Measurements from ENCODE around the gene CUL4A.

CUL4A gene

GRCh38 chr13:113196970-113197737 lies 12.3 kb upstream of the CUL4A start:
- no peaks in the 10 kb centered on the region for H3K4me1 ChIP-seq (ENCODE audit: control insufficient read depth, insufficient read depth, low read length)
- TF ChIP-seq ZNF510 (tag by site-specific recombination; IDR thresholded peaks at IDR 0.05; ENCODE audit: insufficient replicate concordance) (no peak), ZNF214 (tag by site-specific recombination; IDR thresholded peaks at IDR 0.05; ENCODE audit: borderline replicate concordance) (no peak), ZNF473 (tag by site-specific recombination; IDR thresholded peaks at IDR 0.05) (no peak), ZNF19 (tag by site-specific recombination; IDR thresholded peaks at IDR 0.05; ENCODE audit: low read depth) (no peak), PATZ1 (tag by site-specific recombination; IDR thresholded peaks at IDR 0.05) (no peak), ZNF529 (tag by site-specific recombination; IDR thresholded peaks at IDR 0.05; ENCODE audit: insufficient replicate concordance) (no peak), SP7 (tag by site-specific recombination; IDR thresholded peaks at IDR 0.05) (no peak), ZNF707 (tag by site-specific recombination; IDR thresholded peaks at IDR 0.05) (no peak), ZNF221 (tag by site-specific recombination; IDR thresholded peaks at IDR 0.05; ENCODE audit: borderline replicate concordance) (no peak), ZNF121 (tag by site-specific recombination; IDR thresholded peaks at IDR 0.05) (no peak)
- TF ChIP-seq, protein P1, sequence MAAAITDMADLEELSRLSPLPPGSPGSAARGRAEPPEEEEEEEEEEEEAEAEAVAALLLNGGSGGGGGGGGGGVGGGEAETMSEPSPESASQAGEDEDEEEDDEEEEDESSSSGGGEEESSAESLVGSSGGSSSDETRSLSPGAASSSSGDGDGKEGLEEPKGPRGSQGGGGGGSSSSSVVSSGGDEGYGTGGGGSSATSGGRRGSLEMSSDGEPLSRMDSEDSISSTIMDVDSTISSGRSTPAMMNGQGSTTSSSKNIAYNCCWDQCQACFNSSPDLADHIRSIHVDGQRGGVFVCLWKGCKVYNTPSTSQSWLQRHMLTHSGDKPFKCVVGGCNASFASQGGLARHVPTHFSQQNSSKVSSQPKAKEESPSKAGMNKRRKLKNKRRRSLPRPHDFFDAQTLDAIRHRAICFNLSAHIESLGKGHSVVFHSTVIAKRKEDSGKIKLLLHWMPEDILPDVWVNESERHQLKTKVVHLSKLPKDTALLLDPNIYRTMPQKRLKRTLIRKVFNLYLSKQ (tag by site-specific recombination; IDR thresholded peaks at IDR 0.05; ENCODE audit: borderline replicate concordance): no peak
- peaks cover 23 to 77% of the 10 kb centered on the region in 2 experiments for H3K36me3 ChIP-seq (ENCODE audit: control insufficient read depth in 2 of 2, insufficient read depth in 1 of 2, low read length in 2 of 2)
- no peaks in the 10 kb centered on the region for H3K9me3 ChIP-seq (ENCODE audit: control insufficient read depth, insufficient read depth, low read depth, low read length)
- CTCF ChIA-PET: interaction anchor here (1.0 kb wide), 1 partner anchor 18 kb away, joined by 4 read pairs; no protein-coding TSS in a partner anchor
- POLR2A ChIA-PET: no interaction called here
- no peak overlapping the region for H3K27ac ChIP-seq (ENCODE audit: extremely low read depth, low read depth, low read length)
- no peak overlapping the region for H3K4me3 ChIP-seq (ENCODE audit: low read depth, low read length)

DNA sequence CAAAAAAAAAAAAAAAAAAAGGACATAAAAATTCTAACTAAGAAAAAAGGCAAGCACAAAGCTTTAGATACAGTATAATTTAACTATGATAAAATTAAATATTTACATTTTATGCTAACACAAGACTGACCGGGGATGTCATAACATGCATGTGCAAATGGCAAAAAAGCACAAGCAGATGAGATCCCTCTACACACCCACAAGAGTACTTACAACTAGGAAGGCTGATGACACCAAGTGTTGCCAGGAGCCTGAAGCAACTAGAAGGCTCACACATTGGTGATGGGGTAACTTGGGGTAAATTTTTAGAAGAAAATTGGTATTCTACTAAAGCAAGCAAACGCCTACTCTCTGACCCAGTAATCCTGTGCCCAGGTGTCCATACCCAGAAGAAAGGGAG lies 7.6 kb upstream of the CUL4A start:
- ChIA-PET CTCF (no interaction called here), POLR2A (no interaction called here)
- no peak overlapping the region for H3K27ac ChIP-seq (ENCODE audit: extremely low read depth, low read depth, low read length)
- H3K36me3 ChIP-seq (ENCODE audit: control insufficient read depth in 2 of 2, insufficient read depth in 1 of 2, low read length in 2 of 2): peaks cover 7 to 65% of the 10 kb centered on the region in 2 experiments
- H3K4me3 ChIP-seq (ENCODE audit: low read depth, low read length): no peak overlapping the region
- no peaks in the 10 kb centered on the region for H3K9me3 ChIP-seq (ENCODE audit: control insufficient read depth, insufficient read depth, low read depth, low read length)
- H3K4me1 ChIP-seq (ENCODE audit: control insufficient read depth, insufficient read depth, low read length): no peaks in the 10 kb centered on the region; the same call in 1 of the 2 replicates
- TF ChIP-seq, protein P2, sequence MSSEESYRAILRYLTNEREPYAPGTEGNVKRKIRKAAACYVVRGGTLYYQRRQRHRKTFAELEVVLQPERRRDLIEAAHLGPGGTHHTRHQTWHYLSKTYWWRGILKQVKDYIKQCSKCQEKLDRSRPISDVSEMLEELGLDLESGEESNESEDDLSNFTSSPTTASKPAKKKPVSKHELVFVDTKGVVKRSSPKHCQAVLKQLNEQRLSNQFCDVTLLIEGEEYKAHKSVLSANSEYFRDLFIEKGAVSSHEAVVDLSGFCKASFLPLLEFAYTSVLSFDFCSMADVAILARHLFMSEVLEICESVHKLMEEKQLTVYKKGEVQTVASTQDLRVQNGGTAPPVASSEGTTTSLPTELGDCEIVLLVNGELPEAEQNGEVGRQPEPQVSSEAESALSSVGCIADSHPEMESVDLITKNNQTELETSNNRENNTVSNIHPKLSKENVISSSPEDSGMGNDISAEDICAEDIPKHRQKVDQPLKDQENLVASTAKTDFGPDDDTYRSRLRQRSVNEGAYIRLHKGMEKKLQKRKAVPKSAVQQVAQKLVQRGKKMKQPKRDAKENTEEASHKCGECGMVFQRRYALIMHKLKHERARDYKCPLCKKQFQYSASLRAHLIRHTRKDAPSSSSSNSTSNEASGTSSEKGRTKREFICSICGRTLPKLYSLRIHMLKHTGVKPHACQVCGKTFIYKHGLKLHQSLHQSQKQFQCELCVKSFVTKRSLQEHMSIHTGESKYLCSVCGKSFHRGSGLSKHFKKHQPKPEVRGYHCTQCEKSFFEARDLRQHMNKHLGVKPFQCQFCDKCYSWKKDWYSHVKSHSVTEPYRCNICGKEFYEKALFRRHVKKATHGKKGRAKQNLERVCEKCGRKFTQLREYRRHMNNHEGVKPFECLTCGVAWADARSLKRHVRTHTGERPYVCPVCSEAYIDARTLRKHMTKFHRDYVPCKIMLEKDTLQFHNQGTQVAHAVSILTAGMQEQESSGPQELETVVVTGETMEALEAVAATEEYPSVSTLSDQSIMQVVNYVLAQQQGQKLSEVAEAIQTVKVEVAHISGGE (tag by site-specific recombination; conservative IDR thresholded peaks at IDR 0.05; ENCODE audit: low read depth): no peak
- no peak for TF ChIP-seq KLF17 (tag by site-specific recombination; IDR thresholded peaks at IDR 0.05)
- TF ChIP-seq KLF1 (tag by site-specific recombination; IDR thresholded peaks at IDR 0.05): no peak
- TF ChIP-seq ZFP69B (tag by site-specific recombination; IDR thresholded peaks at IDR 0.05): no peak
- TF ChIP-seq ZSCAN18 (tag by site-specific recombination; IDR thresholded peaks at IDR 0.05): no peak
- TF ChIP-seq ZNF2 (tag by site-specific recombination; IDR thresholded peaks at IDR 0.05): no peak
- TF ChIP-seq ZNF791 (tag by site-specific recombination; IDR thresholded peaks at IDR 0.05): no peak
- no peak for TF ChIP-seq ZNF624 (tag by site-specific recombination; IDR thresholded peaks at IDR 0.05)
- TF ChIP-seq, protein P3, sequence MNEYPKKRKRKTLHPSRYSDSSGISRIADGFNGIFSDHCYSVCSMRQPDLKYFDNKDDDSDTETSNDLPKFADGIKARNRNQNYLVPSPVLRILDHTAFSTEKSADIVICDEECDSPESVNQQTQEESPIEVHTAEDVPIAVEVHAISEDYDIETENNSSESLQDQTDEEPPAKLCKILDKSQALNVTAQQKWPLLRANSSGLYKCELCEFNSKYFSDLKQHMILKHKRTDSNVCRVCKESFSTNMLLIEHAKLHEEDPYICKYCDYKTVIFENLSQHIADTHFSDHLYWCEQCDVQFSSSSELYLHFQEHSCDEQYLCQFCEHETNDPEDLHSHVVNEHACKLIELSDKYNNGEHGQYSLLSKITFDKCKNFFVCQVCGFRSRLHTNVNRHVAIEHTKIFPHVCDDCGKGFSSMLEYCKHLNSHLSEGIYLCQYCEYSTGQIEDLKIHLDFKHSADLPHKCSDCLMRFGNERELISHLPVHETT (tag by site-specific recombination; IDR thresholded peaks at IDR 0.05): no peak
